SK-N-SH treated with all-trans-retinoic acid at 6 μM for 48 hours (cell line): Measurements from ENCODE around the gene SORCS2.

Experiments used
- ATAC-seq: fragments of 200-7000 bp; cut with Tn5 transposase; 3 replicates; pipeline ENCODE4 v1.9.1; 2020; ENCODE audit warnings: mild to moderate bottlenecking, moderate library complexity
- ARNTL ChIP-seq: fragments of 450-650 bp; formaldehyde crosslinking; IDR thresholded peaks from 2 replicates; pipeline ENCODE4 v1.5.0; 2020; ENCODE audit warnings: low read depth, mild to moderate bottlenecking, moderate library complexity, borderline replicate concordance
- BACH2 ChIP-seq: fragments of 250-450 bp; sonication (Bioruptor Pico); IDR thresholded peaks from 2 replicates; pipeline ENCODE4 v1.9.0; 2021; ENCODE audit warnings: mild to moderate bottlenecking, borderline replicate concordance
- CSDC2 ChIP-seq: fragments of 250-450 bp; sonication (Bioruptor Pico); IDR thresholded peaks from 2 replicates; pipeline ENCODE4 v1.5.0; 2020; ENCODE audit warnings: mild to moderate bottlenecking, moderate library complexity
- ESRRG ChIP-seq: fragments of 250-450 bp; sonication (Bioruptor Pico); IDR thresholded peaks from 2 replicates; pipeline ENCODE4 v1.6.1; 2021; ENCODE audit warnings: mild to moderate bottlenecking
- GLIS3 ChIP-seq: fragments of 250-450 bp; sonication (Bioruptor Pico); IDR thresholded peaks from 2 replicates; pipeline ENCODE4 v1.5.0; 2020; ENCODE audit warnings: mild to moderate bottlenecking, moderate library complexity
- ISL1 ChIP-seq: fragments of 250-450 bp; sonication (Bioruptor Pico); IDR thresholded peaks from 2 replicates; pipeline ENCODE4 v2.1.2; 2022; ENCODE audit warnings: mild to moderate bottlenecking, moderate library complexity
- PPARA ChIP-seq: fragments of 250-450 bp; sonication (Bioruptor Pico); IDR thresholded peaks from 2 replicates; pipeline ENCODE4 v1.5.0; 2020; ENCODE audit warnings: mild to moderate bottlenecking, borderline replicate concordance
- RARB ChIP-seq: fragments of 250-450 bp; sonication (Bioruptor Pico); IDR thresholded peaks from 2 replicates; pipeline ENCODE4 v1.8.0; 2021; ENCODE audit warnings: mild to moderate bottlenecking, moderate library complexity
- SNAI2 ChIP-seq: fragments of 250-450 bp; sonication (Bioruptor Pico); IDR thresholded peaks from 2 replicates; pipeline ENCODE4 v1.5.0; 2020; ENCODE audit warnings: mild to moderate bottlenecking, moderate library complexity
- TCF4 ChIP-seq: fragments of 250-450 bp; sonication (Bioruptor Pico); IDR thresholded peaks from 2 replicates; pipeline ENCODE4 v1.8.0; 2021; ENCODE audit warnings: mild to moderate bottlenecking, moderate library complexity, borderline replicate concordance
- TOX ChIP-seq: fragments of 250-450 bp; sonication (Bioruptor Pico); IDR thresholded peaks from 2 replicates; pipeline ENCODE4 v1.8.0; 2021; ENCODE audit warnings: mild to moderate bottlenecking, moderate library complexity, borderline replicate concordance
- ZFP3 ChIP-seq: fragments of 250-450 bp; sonication (Bioruptor Pico); IDR thresholded peaks from 2 replicates; pipeline ENCODE4 v1.5.0; 2020; ENCODE audit warnings: mild to moderate bottlenecking, moderate library complexity
- ZFP30 ChIP-seq: fragments of 450-650 bp; formaldehyde crosslinking; IDR thresholded peaks from 2 replicates; pipeline ENCODE4 v1.5.0; 2022; ENCODE audit warnings: mild to moderate bottlenecking, moderate library complexity
- ZNF565 ChIP-seq: fragments of 450-650 bp; formaldehyde crosslinking; conservative IDR thresholded peaks from 2 replicates; pipeline ENCODE4 v1.5.0; 2020; ENCODE audit warnings: low read depth, mild to moderate bottlenecking, moderate library complexity
- ZNF70 ChIP-seq: fragments of 450-650 bp; formaldehyde crosslinking; IDR thresholded peaks from 2 replicates; pipeline ENCODE4 v1.5.0; 2020; ENCODE audit warnings: mild to moderate bottlenecking, moderate library complexity
- ZNF8 ChIP-seq: fragments of 450-650 bp; formaldehyde crosslinking; IDR thresholded peaks from 2 replicates; pipeline ENCODE4 v1.5.0; 2020; ENCODE audit warnings: mild to moderate bottlenecking, moderate library complexity
- TF ChIP-seq, protein P1 (sequence below): fragments of 250-450 bp; sonication (Bioruptor Pico); IDR thresholded peaks from 2 replicates; pipeline ENCODE4 v1.5.1; 2020; ENCODE audit warnings: low read depth, mild to moderate bottlenecking, moderate library complexity
- TF ChIP-seq, protein P2 (sequence below): fragments of 250-450 bp; sonication (Bioruptor Pico); IDR thresholded peaks from 2 replicates; pipeline ENCODE4 v1.5.0; 2020; ENCODE audit warnings: mild to moderate bottlenecking, moderate library complexity
- TF ChIP-seq, protein P3 (sequence below): fragments of 250-450 bp; sonication (Bioruptor Pico); IDR thresholded peaks from 2 replicates; pipeline ENCODE4 v1.8.0; 2020; ENCODE audit warnings: mild to moderate bottlenecking, moderate library complexity, borderline replicate concordance
- TF ChIP-seq, protein P4 (sequence below): fragments of 250-450 bp; sonication (Bioruptor Pico); IDR thresholded peaks from 2 replicates; pipeline ENCODE4 v1.5.1; 2021; ENCODE audit warnings: mild to moderate bottlenecking, moderate library complexity

Gene SORCS2

DNA sequence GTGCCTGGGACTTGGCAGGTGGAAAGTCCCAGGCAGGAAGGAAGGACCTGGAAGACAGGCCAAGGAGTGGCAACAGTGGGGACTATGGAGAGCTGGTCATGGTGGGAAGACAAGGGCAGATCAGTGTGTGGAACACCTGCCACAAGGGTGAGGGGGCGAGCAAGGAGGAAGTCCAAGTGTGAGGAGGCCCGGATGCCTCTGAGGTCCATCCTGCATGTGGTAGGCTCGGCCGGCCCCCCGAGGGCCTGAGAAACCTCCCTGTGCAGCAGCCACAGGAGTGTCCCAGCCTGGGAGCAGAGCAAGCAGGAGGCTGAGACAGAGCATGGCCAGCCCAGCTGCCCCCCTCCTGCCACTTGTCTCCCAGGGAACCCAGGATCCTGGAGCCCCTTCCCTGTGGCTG is 282.9 kb downstream of the SORCS2 start (continued):
- TF ChIP-seq, protein P1, sequence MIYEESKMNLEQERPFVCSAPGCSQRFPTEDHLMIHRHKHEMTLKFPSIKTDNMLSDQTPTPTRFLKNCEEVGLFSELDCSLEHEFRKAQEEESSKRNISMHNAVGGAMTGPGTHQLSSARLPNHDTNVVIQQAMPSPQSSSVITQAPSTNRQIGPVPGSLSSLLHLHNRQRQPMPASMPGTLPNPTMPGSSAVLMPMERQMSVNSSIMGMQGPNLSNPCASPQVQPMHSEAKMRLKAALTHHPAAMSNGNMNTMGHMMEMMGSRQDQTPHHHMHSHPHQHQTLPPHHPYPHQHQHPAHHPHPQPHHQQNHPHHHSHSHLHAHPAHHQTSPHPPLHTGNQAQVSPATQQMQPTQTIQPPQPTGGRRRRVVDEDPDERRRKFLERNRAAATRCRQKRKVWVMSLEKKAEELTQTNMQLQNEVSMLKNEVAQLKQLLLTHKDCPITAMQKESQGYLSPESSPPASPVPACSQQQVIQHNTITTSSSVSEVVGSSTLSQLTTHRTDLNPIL (CRISPR knock-in tag): no peak
- no peak for TF ChIP-seq ZNF8 (CRISPR knock-in tag)
- no peak for TF ChIP-seq ZFP30 (CRISPR knock-in tag)
- no peak for TF ChIP-seq CSDC2 (CRISPR knock-in tag)
- TF ChIP-seq PPARA (CRISPR knock-in tag): no peak
- TF ChIP-seq BACH2 (CRISPR knock-in tag): no peak
- no peak for TF ChIP-seq TOX (CRISPR knock-in tag)
- no peak for TF ChIP-seq GLIS3 (CRISPR knock-in tag)

DNA sequence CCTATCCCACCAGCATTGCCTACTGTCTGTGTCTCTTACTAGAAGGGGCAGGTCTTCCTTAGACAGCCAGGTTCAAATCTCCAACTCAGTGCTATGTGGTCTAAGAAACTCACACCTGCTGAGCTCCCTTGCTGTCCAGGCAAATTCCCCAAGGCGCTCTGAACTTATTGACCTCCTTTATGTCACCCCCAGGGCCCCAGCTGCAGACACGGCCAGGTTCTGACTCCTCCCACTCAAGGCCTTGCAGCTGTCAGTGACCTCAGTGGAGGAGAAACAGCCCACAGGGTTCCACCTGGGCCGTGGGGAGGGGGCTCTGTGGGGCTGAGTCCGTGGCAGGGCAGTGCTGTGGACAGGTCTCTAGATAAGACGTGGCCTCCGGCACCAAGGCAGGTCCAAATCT is 284.5 kb downstream of the SORCS2 start:
- ATAC-seq: no peak
- TF ChIP-seq TCF4 (CRISPR knock-in tag): no peak
- no peak for TF ChIP-seq PPARA (CRISPR knock-in tag)
- TF ChIP-seq RARB (CRISPR knock-in tag): no peak
- no peak for TF ChIP-seq BACH2 (CRISPR knock-in tag)
- TF ChIP-seq, protein P2, sequence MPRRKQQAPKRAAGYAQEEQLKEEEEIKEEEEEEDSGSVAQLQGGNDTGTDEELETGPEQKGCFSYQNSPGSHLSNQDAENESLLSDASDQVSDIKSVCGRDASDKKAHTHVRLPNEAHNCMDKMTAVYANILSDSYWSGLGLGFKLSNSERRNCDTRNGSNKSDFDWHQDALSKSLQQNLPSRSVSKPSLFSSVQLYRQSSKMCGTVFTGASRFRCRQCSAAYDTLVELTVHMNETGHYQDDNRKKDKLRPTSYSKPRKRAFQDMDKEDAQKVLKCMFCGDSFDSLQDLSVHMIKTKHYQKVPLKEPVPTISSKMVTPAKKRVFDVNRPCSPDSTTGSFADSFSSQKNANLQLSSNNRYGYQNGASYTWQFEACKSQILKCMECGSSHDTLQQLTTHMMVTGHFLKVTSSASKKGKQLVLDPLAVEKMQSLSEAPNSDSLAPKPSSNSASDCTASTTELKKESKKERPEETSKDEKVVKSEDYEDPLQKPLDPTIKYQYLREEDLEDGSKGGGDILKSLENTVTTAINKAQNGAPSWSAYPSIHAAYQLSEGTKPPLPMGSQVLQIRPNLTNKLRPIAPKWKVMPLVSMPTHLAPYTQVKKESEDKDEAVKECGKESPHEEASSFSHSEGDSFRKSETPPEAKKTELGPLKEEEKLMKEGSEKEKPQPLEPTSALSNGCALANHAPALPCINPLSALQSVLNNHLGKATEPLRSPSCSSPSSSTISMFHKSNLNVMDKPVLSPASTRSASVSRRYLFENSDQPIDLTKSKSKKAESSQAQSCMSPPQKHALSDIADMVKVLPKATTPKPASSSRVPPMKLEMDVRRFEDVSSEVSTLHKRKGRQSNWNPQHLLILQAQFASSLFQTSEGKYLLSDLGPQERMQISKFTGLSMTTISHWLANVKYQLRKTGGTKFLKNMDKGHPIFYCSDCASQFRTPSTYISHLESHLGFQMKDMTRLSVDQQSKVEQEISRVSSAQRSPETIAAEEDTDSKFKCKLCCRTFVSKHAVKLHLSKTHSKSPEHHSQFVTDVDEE (CRISPR knock-in tag): no peak
- TF ChIP-seq TOX (CRISPR knock-in tag): no peak
- TF ChIP-seq ZNF70 (CRISPR knock-in tag): no peak
- no peak for TF ChIP-seq ZNF565
- TF ChIP-seq GLIS3 (CRISPR knock-in tag): no peak
- TF ChIP-seq, protein P3, sequence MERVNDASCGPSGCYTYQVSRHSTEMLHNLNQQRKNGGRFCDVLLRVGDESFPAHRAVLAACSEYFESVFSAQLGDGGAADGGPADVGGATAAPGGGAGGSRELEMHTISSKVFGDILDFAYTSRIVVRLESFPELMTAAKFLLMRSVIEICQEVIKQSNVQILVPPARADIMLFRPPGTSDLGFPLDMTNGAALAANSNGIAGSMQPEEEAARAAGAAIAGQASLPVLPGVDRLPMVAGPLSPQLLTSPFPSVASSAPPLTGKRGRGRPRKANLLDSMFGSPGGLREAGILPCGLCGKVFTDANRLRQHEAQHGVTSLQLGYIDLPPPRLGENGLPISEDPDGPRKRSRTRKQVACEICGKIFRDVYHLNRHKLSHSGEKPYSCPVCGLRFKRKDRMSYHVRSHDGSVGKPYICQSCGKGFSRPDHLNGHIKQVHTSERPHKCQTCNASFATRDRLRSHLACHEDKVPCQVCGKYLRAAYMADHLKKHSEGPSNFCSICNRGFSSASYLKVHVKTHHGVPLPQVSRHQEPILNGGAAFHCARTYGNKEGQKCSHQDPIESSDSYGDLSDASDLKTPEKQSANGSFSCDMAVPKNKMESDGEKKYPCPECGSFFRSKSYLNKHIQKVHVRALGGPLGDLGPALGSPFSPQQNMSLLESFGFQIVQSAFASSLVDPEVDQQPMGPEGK: no peak
- no peak for TF ChIP-seq ESRRG (CRISPR knock-in tag)
- TF ChIP-seq, protein P4, sequence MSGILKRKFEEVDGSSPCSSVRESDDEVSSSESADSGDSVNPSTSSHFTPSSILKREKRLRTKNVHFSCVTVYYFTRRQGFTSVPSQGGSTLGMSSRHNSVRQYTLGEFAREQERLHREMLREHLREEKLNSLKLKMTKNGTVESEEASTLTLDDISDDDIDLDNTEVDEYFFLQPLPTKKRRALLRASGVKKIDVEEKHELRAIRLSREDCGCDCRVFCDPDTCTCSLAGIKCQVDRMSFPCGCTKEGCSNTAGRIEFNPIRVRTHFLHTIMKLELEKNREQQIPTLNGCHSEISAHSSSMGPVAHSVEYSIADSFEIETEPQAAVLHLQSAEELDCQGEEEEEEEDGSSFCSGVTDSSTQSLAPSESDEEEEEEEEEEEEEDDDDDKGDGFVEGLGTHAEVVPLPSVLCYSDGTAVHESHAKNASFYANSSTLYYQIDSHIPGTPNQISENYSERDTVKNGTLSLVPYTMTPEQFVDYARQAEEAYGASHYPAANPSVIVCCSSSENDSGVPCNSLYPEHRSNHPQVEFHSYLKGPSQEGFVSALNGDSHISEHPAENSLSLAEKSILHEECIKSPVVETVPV (CRISPR knock-in tag): no peak
- no peak for TF ChIP-seq CSDC2 (CRISPR knock-in tag)
- TF ChIP-seq ZFP3: no peak

DNA sequence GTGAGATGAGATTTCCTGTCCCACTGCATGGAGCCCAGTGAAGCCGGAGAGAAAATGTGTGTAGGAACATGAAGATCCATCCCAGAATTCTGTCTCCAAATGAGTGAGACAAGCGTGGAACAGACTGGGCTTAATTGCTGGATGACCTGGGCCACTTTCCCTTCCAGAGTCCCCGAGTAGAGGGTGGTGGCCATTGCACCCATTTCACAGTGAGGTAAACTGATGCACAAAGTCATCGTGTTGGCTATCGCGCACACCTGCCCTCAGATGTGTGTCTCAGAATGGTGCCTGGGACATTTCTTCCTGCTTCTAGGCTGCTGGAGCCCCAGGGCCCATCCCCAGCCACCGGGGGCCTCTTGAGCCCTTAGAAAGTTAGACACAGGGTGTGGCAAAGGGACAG is 285.4 kb downstream of the SORCS2 start:
- TF ChIP-seq, protein P2 (CRISPR knock-in tag): no peak
- no peak for TF ChIP-seq TCF4 (CRISPR knock-in tag)
- no peak for TF ChIP-seq ISL1
- TF ChIP-seq, protein P4 (CRISPR knock-in tag): no peak
- no peak for TF ChIP-seq ARNTL (CRISPR knock-in tag)
- TF ChIP-seq, protein P3: no peak
- TF ChIP-seq GLIS3 (CRISPR knock-in tag): no peak
- TF ChIP-seq ZNF8 (CRISPR knock-in tag): no peak
- no peak for TF ChIP-seq BACH2 (CRISPR knock-in tag)
- no peak for TF ChIP-seq SNAI2
- TF ChIP-seq PPARA (CRISPR knock-in tag): no peak
- TF ChIP-seq CSDC2 (CRISPR knock-in tag): no peak
- no peak for ATAC-seq
